Nephron (organoid): ENCODE measurements around the gene KDSR.

Experiments
- H3K27ac Mint-ChIP-seq, 3 experiments: 2 replicates each; pipeline ENCODE4 v1.8.0; 2020; ENCODE audit warnings: mixed read lengths in 3 of 3, mild to moderate bottlenecking in 2 of 3, moderate library complexity in 1 of 3
- H3K27me3 Mint-ChIP-seq: 2 replicates; pipeline ENCODE4 v1.8.0; 2021; ENCODE audit warnings: low read depth, mild to moderate bottlenecking, moderate library complexity, mixed read lengths
- H3K36me3 Mint-ChIP-seq: 2 replicates; pipeline ENCODE4 v1.8.0; 2020; ENCODE audit warnings: low read depth, mixed read lengths
- H3K4me1 Mint-ChIP-seq: 2 replicates; pipeline ENCODE4 v1.8.0; 2020; ENCODE audit warnings: mixed read lengths
- H3K4me3 Mint-ChIP-seq, 3 experiments: 2 replicates each; pipeline ENCODE4 v1.8.0; 2020; ENCODE audit warnings: mild to moderate bottlenecking in 3 of 3, mixed read lengths in 3 of 3, moderate library complexity in 2 of 3
- H3K9me3 Mint-ChIP-seq: 2 replicates; pipeline ENCODE4 v1.8.0; 2020; ENCODE audit warnings: mixed read lengths
- TF ChIP-seq, protein P1 (sequence below), 3 experiments: fragments of 200-600 bp; sonication (generic); IDR thresholded peaks; one replicate each; pipeline ENCODE4 v1.5.0; 2021; ENCODE audit warnings: antibody characterized with exemption in 3 of 3; ENCODE audit not compliant: unreplicated experiment in 3 of 3

KDSR gene

DNA sequence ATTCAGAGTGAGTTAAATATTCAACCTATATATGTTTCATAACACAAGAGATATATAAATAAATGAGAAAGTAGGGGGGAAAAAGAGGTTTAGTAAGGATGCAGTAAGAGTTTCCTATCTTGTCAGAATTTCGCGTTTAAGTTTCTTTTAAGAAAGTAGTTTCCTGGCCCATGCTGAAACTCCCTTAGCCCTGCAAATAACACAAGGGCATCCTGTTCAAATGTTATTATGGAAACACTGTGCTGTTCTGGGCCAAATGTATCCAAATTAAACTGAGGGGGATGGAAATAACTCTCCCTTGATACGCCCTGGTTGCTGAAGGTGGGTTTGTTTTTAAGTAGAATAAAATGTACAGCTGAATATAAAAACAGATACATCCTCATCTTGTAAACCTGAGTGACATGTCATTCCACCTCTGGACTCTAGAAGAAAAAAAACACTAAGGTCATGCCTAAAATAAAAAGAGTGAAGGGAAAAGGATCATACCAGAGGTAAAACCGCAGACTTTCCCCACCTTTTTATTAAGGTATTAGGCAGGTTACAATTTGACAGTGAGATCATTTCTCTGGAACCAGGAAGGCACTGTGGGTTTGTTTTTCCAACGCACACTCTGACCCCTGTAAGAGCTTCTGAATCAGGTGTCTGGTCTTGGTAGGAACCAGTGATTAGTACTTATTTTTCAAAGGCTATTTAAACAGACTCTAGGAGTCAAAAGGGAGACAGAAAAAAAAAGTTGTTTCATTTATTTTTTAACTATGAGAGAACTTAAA, 64.2 kb downstream of the KDSR start:
- TF ChIP-seq, protein P1, sequence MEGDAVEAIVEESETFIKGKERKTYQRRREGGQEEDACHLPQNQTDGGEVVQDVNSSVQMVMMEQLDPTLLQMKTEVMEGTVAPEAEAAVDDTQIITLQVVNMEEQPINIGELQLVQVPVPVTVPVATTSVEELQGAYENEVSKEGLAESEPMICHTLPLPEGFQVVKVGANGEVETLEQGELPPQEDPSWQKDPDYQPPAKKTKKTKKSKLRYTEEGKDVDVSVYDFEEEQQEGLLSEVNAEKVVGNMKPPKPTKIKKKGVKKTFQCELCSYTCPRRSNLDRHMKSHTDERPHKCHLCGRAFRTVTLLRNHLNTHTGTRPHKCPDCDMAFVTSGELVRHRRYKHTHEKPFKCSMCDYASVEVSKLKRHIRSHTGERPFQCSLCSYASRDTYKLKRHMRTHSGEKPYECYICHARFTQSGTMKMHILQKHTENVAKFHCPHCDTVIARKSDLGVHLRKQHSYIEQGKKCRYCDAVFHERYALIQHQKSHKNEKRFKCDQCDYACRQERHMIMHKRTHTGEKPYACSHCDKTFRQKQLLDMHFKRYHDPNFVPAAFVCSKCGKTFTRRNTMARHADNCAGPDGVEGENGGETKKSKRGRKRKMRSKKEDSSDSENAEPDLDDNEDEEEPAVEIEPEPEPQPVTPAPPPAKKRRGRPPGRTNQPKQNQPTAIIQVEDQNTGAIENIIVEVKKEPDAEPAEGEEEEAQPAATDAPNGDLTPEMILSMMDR (IDR thresholded peaks at IDR 0.05; ENCODE audit: unreplicated experiment in 3 of 3): no peak
- Mint-ChIP-seq H3K27me3 (no peaks in the 10 kb centered on the region), H3K4me1 (peaks cover 54% of the 10 kb centered on the region), H3K36me3 (peaks cover 7% of the 10 kb centered on the region), H3K9me3 (no peaks in the 10 kb centered on the region), H3K27ac (peak overlapping the region; percentile 62 to 86 (median 76)), H3K4me3 (no peak overlapping the region)

DNA sequence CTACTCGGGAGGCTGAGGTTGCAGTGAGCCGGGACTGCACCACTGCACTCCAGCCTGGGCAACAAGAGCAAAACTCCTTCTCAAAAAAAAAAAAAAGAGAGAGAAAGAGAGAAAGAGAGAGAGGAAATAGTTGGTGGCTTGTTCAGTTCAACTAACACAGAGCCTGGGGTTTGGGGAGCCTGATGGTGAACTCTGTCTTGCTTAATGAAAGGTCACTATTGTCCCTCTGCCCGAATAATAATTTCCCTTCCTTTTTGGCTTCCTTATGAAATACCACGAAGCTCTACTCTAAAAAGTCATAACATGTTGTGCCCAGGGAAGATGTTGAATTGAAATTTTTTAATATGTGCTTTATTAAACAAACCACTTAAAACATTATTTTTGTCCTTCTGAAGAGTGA, 64.8 kb downstream of the KDSR start:
- H3K27me3 Mint-ChIP-seq: no peaks in the 10 kb centered on the region
- H3K9me3 Mint-ChIP-seq: no peaks in the 10 kb centered on the region
- H3K4me1 Mint-ChIP-seq: peaks cover 54% of the 10 kb centered on the region
- H3K27ac Mint-ChIP-seq: peak overlapping the region; percentile 62 to 76 (median 66)
- no peak overlapping the region for H3K4me3 Mint-ChIP-seq
- TF ChIP-seq, protein P1 (IDR thresholded peaks at IDR 0.05; ENCODE audit: unreplicated experiment in 3 of 3): no peak
- H3K36me3 Mint-ChIP-seq: peaks cover 7% of the 10 kb centered on the region

DNA sequence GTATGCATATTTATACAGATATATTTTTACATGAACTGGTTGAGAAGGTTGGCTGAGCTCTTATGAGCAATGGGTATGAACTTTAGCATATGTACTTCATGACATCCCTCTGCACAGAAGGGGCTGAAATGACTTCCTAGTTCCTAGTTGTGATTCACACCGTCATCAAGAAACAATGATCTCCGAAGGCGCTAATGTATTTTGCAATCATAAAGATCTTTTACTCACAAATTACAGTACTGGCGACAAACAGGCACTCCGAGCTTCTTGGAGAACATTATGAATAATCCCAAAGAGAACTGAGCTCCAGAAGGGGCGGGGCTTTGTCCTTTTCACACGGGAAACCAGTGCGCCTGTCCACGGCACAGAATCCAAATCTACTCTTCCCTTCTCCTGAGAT, 65.6 kb downstream of the KDSR start:
- Mint-ChIP-seq H3K27me3 (no peaks in the 10 kb centered on the region), H3K27ac (peak overlapping the region in 1 of 3 experiments; percentile 66), H3K36me3 (peaks cover 7% of the 10 kb centered on the region), H3K4me3 (no peak overlapping the region), H3K4me1 (peaks cover 47% of the 10 kb centered on the region), H3K9me3 (no peaks in the 10 kb centered on the region)
- TF ChIP-seq, protein P1 (IDR thresholded peaks at IDR 0.05; ENCODE audit: unreplicated experiment in 3 of 3): no peak

DNA sequence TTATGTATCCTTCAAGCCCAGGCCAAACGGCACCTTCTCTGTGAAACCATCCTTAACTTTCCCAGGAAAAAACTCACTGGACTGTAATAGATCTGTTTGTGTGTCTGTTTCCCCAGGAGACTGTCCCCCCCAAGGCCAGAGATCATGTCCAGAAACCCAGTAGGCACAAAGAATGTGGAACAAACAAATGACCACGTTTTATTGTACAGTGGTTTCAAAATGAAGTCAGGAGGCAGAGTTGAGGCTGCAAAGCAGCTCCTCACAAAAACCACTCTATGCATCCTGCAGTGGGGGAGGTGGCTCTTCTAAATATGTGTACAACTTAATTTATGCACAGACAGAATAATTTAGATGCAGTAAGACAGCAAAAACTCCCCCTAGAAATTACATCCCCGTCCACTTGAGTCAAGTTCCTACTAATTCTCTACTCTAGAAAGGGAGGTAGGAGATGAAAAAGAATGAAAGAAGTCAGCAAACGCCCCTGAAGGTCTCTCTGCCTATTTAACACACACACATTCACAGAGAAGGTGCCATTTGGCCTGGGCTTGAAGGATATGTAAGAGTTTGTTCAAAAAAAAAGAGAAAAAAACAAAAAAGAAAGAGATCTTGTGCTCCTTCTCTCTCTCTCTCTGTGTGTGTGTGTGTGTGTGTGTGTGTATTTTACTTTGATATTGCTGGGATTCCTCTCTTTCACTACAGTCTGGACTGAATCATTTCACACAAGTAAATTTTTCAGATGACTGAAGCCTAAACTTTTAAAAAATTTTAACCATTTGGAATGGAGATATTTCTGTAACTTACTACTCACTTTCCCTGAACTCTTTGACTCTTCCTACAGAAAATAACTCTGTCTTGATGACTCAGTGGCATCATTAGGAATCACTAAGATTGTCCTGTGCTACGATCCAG, 66.9 kb downstream of the KDSR start:
- Mint-ChIP-seq H3K4me1 (peaks cover 46% of the 10 kb centered on the region), H3K9me3 (no peaks in the 10 kb centered on the region), H3K36me3 (peaks cover 7% of the 10 kb centered on the region), H3K27me3 (no peaks in the 10 kb centered on the region), H3K27ac (peak overlapping the region; percentile 74 to 87 (median 83)), H3K4me3 (no peak overlapping the region)
- TF ChIP-seq, protein P1 (IDR thresholded peaks at IDR 0.05; ENCODE audit: unreplicated experiment in 3 of 3): no peak

DNA sequence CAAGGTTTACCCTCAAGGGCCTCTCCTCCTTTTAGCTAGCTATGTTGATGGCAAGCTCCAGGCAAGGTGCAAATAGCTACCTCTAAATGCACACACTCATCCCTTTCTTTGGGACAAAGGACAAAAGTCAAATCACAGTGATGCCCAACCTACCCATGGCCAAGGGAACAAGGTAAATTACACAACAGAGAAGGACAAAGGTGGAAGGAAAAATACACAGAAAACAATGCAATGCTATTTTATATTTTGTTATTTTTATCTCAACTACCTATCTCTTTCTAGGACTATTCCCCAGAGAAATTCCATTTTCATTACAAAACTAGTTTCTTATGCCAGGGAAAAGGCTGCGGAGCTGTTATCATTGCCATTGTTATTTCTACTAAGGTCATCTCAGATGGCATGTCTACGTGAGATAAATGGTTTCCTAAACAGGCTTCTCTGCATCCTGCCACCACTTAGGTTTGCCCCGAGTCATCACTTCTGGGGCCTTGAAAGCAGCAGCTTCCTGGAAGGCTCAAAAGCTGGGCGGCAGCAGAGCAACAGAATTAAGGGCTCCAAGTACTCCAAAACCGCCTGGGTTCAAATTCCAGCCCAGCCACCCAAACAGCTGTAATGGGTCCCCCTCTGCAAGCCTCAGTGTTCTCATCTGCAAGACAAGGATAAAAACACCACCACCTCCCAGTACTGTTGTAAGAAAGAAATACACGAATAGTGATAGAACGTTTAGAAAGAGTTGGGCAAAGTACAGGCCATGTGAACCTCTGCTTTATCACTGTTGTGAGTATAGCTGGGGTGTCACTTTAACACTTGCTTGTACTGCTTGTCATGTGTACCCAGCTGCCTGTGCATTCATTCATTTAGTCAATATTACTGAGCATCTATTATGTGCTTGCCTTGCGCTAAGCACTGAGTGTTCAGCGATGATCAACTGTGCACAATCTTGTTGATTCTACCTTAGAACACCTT, 68.3 kb downstream of the KDSR start:
- no peaks in the 10 kb centered on the region for H3K27me3 Mint-ChIP-seq
- H3K4me1 Mint-ChIP-seq: peaks cover 48% of the 10 kb centered on the region
- no peaks in the 10 kb centered on the region for H3K9me3 Mint-ChIP-seq
- H3K27ac Mint-ChIP-seq: peak overlapping the region; percentile 74 to 87 (median 83)
- H3K36me3 Mint-ChIP-seq: peaks cover 7% of the 10 kb centered on the region
- no peak overlapping the region for H3K4me3 Mint-ChIP-seq
- TF ChIP-seq, protein P1 (IDR thresholded peaks at IDR 0.05; ENCODE audit: unreplicated experiment in 3 of 3): no peak
